ENCODE data around the gene SPCS3.
"Not testable (repeated sequence)": the region's sequence is repeated elsewhere in the genome, so short reads cannot be mapped to it uniquely, and the experiment has no call there.

SPCS3 gene

GRCh38 chr4:176289561-176289960 lies 30.2 kb upstream of the SPCS3 start:
- Mint-ChIP-seq H3K27ac (no peak overlapping the region), H3K4me3 (no peak overlapping the region), H3K36me3 (ENCODE audit: low read depth) (no peaks in the 10 kb centered on the region), H3K4me1 (peaks cover 6% of the 10 kb centered on the region), H3K9me3 (no peaks in the 10 kb centered on the region), H3K27me3 (ENCODE audit: low read depth, poor library complexity) (no peaks in the 10 kb centered on the region)
- DNase-seq = no peak
- TF ChIP-seq CTCF (IDR thresholded peaks at IDR 0.05) = no peak

- DNase-seq = no peak
- no peaks in the 10 kb centered on the region for H3K27me3 Mint-ChIP-seq (ENCODE audit: low read depth, poor library complexity)
- TF ChIP-seq CTCF (IDR thresholded peaks at IDR 0.05) = no peak
- no peak overlapping the region for H3K4me3 Mint-ChIP-seq
- no peaks in the 10 kb centered on the region for H3K9me3 Mint-ChIP-seq
- no peak overlapping the region for H3K27ac Mint-ChIP-seq
- H3K36me3 Mint-ChIP-seq (ENCODE audit: low read depth) = no peaks in the 10 kb centered on the region
- peaks cover 6% of the 10 kb centered on the region for H3K4me1 Mint-ChIP-seq
These were observed 29.2 kb upstream of the SPCS3 start for GRCh38 chr4:176290520-176290919.

- no peaks in the 10 kb centered on the region for H3K36me3 Mint-ChIP-seq (ENCODE audit: low read depth)
- peaks cover 6% of the 10 kb centered on the region for H3K4me1 Mint-ChIP-seq
- H3K27ac Mint-ChIP-seq = no peak overlapping the region
- TF ChIP-seq CTCF (IDR thresholded peaks at IDR 0.05) = no peak
- no peaks in the 10 kb centered on the region for H3K9me3 Mint-ChIP-seq
- H3K4me3 Mint-ChIP-seq = no peak overlapping the region
- DNase-seq = no peak
- no peaks in the 10 kb centered on the region for H3K27me3 Mint-ChIP-seq (ENCODE audit: low read depth, poor library complexity)
These were observed 28.0 kb upstream of the SPCS3 start for GRCh38 chr4:176291748-176292147.

- Mint-ChIP-seq H3K36me3 (ENCODE audit: low read depth) (no peaks in the 10 kb centered on the region), H3K4me1 (peaks cover 6% of the 10 kb centered on the region), H3K9me3 (no peaks in the 10 kb centered on the region), H3K4me3 (no peak overlapping the region), H3K27ac (no peak overlapping the region), H3K27me3 (ENCODE audit: low read depth, poor library complexity) (no peaks in the 10 kb centered on the region)
- no peak for DNase-seq
- no peak for TF ChIP-seq CTCF (IDR thresholded peaks at IDR 0.05)
These were observed 26.8 kb upstream of the SPCS3 start for GRCh38 chr4:176292920-176293319.

DNA sequence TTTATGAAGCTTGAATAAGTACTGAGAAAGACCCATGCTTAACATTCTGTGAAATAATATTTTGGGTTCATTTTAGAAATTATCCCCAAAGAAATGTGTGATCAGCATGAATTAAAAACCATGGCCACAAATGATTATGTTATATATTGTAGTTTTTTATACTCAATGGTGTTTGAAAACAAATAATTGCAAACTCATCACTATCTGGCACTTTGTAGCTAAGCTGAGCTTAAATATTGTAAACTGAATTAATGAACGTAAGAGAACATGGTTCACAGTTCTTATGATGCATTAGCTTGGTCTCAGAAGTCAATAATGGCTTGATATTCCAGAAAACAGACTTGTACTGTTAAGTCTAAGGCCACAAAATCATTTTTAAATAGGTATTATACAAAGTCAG lies 26.1 kb upstream of the SPCS3 start:
- H3K27me3 Mint-ChIP-seq (ENCODE audit: low read depth, poor library complexity) = no peaks in the 10 kb centered on the region
- DNase-seq = no peak
- no peaks in the 10 kb centered on the region for H3K36me3 Mint-ChIP-seq (ENCODE audit: low read depth)
- TF ChIP-seq CTCF (IDR thresholded peaks at IDR 0.05) = no peak
- peaks cover 6% of the 10 kb centered on the region for H3K4me1 Mint-ChIP-seq
- H3K27ac Mint-ChIP-seq = no peak overlapping the region
- H3K4me3 Mint-ChIP-seq = no peak overlapping the region
- no peaks in the 10 kb centered on the region for H3K9me3 Mint-ChIP-seq

DNA sequence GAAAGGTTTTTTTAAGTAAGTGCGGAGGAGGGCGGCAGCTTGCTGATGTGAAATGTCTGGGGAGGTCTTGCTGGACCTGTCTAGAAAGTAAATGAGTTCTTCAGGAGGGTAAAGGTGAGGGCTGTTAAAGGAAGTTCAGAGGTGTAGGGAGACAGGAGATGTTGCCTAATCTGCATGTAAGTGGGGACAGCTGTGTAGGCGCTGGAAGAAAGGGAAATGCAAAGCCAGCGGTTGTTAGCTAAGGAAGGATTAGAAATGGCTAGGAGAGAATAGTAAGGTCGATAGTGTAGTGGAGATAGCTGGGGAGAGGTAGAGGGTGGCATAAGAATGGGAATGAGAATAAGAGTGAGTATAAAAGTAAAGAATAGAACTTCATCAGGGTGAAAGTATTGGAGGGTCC lies 23.9 kb upstream of the SPCS3 start:
- H3K27ac Mint-ChIP-seq; H3K36me3 Mint-ChIP-seq (ENCODE audit: low read depth); H3K4me3 Mint-ChIP-seq; H3K9me3 Mint-ChIP-seq; DNase-seq; H3K4me1 Mint-ChIP-seq; H3K27me3 Mint-ChIP-seq (ENCODE audit: low read depth, poor library complexity): not testable (repeated sequence)

All from nephron progenitor cell (in vitro differentiated cells).